Glomerular visceral epithelial cell (primary cell): Measurements from ENCODE around the gene FOXR1.

Experiments used
- DNase-seq: peaks from one replicate; pipeline ENCODE4 v3.0.0-alpha.2; 2016; ENCODE audit errors: extremely low spot score

FOXR1 gene

DNA sequence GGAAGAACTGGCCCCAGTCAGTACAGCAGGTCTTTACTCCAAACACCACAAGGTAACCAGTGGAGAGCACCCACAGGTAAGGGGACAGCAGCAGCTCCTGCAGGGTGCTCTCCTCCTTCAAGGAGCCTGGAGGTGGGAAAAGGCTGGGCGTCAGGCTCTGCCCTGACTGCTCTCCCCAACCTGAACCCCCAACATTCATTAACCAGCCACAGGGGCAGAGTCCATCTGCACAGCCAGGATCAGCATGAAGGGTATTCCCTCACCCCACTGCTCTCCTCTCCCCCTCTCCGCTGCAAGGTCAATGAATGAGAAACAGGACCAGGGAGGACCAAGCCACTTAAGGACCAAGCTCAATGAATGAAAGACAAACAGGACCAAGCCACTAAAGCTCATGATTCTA, 55.4 kb downstream of the FOXR1 start:
- DNase-seq: no peak

DNA sequence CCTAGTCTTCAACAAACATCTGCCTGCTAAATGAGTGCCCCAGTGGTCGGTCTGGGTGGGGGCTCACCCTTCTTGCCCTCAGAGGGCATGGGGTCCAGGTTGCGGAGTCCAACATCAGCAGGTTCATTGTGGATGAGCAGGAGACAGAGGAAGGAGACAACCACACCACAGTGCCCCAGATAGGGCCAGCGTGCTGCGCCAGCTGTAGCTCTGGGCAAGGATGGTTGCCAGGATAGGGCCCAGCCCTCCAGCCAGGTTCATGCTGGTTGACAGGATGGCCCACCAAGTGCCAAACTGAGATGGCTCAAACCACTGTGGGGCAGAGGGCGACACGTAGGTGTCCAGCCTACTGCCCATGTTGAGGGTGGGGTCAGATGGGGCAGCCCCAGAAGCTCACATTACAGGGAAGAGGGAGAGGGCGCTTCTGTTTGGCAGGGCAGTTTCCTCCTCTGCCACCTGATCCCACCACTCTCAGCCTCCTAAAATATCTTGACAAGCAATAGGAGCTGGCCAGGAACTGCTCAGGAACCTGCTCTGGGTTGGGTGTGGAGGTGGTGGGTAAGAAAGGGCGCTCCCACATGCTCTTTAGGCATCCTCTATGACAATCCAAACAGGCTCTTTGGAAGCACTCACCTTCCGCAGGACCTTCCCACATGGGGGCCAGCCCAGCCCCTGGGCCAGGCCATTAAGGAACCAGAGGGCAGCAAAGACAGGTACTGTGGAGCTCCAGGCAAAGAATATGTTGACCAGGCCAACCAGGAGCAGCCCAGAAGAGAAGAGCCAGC, 56.2 kb downstream of the FOXR1 start:
- no peak for DNase-seq

DNA sequence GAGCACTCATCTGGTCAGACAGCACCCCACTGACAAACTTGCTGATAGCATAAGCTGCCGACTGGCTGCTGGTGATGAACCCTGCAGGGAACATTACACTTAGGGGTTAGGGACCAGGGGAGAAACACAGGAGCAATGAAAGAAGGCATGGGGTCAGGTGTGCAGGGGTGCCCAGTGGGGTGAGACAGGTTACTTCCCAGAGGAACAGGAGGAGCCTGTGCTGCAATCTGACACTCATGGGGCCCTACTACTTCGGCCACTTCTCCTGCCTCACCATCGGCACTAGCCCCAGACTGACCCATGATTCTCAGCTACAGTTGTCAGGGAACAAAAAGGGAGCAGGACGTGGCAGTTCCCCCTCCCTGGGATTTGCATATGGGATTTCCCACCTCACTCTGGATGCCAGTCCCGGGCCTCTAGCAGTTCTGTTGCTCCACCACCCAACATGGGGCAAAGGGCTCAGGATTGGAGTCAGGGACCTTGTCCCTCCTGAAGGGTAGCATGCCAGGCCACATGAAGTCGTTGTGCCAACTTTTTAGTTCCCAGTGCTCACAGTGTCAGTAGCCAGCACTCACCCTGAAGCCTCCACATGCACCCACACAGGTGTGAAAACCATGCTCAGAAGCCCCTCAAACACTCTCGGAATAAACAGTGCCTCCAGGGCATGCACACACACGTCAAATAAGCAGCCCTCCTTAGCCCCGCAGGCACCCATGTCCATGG, 56.9 kb downstream of the FOXR1 start:
- peak; percentile 25 for DNase-seq

DNA sequence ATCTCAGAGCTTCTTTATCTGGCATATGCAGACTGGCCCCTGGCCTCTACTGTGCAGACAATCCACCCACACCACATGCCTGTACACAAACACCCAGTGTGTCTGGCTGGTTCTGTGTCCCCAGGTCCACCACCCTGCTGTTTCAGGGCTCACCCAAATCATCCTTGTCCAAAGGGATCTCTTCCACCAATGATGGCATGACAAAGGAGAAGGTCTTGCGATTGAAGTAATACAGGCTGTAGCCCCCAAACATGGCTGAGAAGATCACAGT, 57.4 kb downstream of the FOXR1 start:
- DNase-seq: no peak

DNA sequence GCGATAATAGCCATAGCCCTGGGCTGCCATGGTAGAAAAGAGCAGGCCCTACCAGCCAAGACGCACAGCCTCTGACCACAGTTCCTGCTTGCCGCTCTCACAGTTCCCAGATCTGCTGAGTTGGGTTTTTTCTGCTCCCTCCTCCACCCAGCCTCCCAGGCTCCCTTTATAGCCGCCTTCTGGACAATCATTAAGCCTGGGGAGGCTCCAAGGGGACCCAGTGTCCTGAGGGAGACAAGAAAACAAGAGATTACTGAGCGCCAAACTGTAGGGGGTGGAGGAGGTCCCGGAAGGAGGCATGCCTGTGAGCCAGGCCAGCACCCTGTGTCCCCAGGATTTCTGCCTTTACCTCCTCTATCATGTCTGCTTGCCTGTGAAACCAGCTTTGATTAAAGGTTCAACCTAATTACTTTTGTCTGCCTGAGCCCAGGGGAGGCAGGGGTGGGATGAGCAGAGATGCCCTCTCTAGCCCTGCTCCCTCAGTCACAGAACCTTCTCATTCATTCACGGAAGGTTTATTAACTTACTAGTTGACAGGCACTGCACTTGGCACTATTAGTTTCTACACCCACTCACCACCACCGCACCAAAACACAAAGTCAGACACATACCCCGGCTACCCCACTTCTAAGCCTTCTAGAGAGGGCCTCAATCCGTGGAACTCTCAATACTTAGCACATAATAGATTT, 57.9 kb downstream of the FOXR1 start:
- peak; percentile 89 for DNase-seq

DNA sequence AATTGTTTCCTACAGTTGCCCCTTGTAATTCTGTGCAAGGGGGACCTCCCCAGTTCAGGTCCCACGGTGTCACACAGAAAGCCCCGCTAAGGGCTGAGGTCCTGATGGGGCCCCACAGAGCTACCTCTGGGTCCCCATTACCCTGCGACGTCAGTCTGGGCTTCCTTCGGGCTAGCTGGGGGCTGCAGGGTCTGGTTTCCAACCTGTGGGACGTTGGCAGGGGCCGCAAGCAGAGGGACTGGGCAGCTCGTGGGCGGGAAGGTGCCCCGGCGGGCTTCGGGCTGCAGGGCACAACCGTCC, 58.4 kb downstream of the FOXR1 start:
- no peak for DNase-seq

DNA sequence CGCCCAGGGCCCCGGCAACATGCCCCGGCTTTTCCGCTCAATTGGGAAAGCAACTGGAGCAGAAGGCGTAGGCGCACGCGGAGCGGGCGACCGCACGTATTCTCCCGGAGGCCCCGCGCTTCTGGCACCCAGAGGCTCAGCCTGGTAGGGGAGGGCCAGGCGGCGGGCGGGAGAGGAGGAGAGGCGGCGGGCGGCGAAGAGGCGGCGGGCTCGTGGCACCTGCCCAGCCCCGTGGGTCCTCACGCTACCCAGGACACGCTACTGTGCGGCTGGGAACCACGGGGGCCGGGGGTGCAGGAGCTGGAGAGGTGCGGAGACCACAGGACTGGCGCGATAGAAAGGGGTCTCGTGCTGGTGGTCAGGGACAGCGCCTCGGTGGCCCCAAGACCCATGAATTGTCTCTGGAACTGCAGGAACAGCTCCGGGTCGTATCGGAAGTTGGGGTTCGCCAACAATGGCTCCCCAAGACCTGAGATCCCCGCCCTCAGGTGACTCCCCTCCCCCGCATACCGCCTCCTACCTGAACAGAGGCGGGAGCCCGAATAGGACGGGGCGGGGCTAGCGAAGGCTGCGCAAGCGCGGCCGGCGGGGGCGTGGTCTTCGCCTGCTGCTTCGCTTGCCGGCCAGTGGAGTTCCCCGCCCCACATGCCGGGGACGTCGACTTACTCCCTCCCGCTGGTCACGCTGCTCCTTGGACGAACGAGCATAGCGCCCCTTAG, 58.9 kb downstream of the FOXR1 start, which contains the start of gene SLC37A4:
Gene SLC37A4, minus strand, starts transcription at position 549 of the 719 bp plus-strand sequence.
- peak; percentile 97 for DNase-seq
